GM12891 (cell line): ENCODE results near the gene CALM1.

Experiments
- POLR2A ChIP-seq: IDR thresholded peaks from 2 replicates; pipeline ENCODE4 v1.6.1; 2011; ENCODE audit warnings: low read depth, low read length, control low read depth
- SPI1 ChIP-seq: IDR thresholded peaks from 2 replicates; pipeline ENCODE4 v1.6.1; 2011; ENCODE audit warnings: low read depth, low read length, control low read depth
- TAF1 ChIP-seq: IDR thresholded peaks from 2 replicates; pipeline ENCODE4 v1.6.1; 2011; ENCODE audit warnings: low read depth, low read length, control low read depth

DNA sequence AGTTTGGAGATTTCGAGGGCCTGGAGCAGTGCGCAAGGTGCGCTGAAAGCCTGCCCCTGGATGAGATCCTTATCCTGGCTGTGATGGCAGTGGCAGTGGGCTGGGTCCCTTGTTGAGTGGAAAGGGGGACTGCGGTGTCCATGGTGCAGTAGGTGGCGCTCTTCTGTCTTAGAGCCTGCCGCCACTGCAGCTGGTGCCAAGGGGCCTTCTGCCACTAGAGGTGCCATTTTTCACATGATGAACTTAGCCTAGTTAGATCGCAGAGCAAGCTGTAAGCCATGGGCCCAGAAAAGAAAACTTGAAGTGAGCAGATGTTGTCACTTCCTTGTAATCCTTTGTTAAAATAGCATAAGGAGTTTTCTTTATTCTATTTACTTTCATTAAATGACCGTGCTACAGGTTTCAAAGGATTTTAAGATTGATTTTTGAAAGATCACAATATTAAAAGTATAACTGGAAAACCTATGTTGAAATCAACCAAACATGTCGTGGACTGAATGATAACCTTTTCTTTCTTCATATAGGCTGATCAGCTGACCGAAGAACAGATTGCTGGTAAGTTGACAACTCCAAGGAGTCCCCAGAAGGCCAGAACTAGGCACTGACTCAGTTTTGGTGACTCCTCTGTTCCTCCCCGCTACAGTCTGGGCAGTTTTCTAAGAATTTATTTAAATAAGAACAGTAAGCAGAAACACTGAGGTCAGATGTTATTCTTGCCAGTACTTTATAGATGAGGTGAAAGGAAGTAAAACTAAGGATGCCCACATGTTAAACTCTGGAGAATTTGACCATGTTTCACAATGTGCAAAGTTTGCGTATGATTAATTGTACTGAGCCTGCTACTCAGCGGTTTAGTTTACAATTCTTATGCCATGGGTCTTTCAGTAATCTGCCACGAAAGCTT is 3.0 kb downstream of the CALM1 start:
- TF ChIP-seq SPI1 (no peak), TAF1 (no peak), POLR2A (no peak)
